Measurements from ENCODE around the gene ADAMTS15.

Gene ADAMTS15

DNA sequence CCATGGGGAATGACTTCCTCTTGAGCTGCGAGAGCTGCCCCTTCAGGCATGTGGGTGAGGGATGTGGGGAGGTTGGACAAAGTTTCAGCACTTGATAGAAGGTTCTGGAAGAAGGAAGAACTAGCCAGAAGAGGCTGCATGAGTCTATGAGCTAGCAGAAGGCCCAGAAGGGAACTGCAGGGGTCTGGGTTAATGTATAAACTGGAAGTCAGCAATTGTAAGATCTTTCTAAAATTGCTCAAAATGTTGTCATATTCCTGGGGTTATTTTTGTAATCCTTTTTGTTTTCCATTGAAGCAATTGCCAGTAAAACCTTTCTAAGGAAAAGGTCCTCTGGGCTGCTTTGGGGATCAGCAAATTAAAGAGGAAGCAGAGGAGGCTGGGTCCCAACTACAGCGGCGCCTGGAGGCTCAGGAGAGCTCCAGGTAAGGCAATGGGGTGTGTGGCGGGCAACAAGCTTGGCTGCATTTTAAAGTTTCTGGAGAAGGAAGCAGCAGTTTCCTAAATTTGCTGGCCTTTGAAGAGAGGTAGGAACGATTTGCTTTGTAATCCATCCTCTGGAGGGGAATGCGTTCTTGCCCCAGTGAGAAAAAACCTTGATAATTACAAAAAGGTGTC lies 29.2 kb downstream of the ADAMTS15 start (continued):
- TF ChIP-seq ZNF311 (tag by site-specific recombination; IDR thresholded peaks at IDR 0.05; ENCODE audit: borderline replicate concordance) (no peak), ZNF19 (tag by site-specific recombination; IDR thresholded peaks at IDR 0.05; ENCODE audit: low read depth) (no peak)
- TF ChIP-seq, protein P1, sequence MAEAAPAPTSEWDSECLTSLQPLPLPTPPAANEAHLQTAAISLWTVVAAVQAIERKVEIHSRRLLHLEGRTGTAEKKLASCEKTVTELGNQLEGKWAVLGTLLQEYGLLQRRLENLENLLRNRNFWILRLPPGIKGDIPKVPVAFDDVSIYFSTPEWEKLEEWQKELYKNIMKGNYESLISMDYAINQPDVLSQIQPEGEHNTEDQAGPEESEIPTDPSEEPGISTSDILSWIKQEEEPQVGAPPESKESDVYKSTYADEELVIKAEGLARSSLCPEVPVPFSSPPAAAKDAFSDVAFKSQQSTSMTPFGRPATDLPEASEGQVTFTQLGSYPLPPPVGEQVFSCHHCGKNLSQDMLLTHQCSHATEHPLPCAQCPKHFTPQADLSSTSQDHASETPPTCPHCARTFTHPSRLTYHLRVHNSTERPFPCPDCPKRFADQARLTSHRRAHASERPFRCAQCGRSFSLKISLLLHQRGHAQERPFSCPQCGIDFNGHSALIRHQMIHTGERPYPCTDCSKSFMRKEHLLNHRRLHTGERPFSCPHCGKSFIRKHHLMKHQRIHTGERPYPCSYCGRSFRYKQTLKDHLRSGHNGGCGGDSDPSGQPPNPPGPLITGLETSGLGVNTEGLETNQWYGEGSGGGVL (tag by site-specific recombination; IDR thresholded peaks at IDR 0.05) = no peak

DNA sequence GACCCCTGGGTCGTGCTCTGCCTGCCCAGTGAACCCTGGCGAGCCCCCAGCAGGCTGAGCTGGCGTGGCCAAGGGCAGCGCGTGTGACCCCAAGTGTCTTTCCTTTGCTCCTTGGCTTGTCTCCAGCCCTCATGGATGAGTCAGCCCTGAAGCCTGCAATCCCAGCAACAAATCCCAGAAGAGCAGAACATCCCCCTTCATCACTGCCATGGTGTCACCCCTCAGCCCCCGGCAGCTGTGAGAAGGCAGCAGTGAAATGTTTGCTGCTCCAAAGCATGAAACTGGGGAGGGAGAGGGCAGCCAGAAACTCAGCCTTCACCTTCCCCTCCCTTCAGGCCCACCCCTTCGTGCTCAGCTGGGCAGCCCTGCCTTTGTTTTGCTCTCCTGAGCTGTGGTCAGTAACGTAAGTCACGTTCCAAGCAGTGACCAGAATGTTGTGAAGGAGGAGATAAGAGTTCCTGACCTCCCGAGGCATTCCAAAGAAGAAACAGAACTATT lies 29.8 kb downstream of the ADAMTS15 start:
- TF ChIP-seq OSR2 (tag by site-specific recombination; IDR thresholded peaks at IDR 0.05) = no peak
- TF ChIP-seq, protein P2, sequence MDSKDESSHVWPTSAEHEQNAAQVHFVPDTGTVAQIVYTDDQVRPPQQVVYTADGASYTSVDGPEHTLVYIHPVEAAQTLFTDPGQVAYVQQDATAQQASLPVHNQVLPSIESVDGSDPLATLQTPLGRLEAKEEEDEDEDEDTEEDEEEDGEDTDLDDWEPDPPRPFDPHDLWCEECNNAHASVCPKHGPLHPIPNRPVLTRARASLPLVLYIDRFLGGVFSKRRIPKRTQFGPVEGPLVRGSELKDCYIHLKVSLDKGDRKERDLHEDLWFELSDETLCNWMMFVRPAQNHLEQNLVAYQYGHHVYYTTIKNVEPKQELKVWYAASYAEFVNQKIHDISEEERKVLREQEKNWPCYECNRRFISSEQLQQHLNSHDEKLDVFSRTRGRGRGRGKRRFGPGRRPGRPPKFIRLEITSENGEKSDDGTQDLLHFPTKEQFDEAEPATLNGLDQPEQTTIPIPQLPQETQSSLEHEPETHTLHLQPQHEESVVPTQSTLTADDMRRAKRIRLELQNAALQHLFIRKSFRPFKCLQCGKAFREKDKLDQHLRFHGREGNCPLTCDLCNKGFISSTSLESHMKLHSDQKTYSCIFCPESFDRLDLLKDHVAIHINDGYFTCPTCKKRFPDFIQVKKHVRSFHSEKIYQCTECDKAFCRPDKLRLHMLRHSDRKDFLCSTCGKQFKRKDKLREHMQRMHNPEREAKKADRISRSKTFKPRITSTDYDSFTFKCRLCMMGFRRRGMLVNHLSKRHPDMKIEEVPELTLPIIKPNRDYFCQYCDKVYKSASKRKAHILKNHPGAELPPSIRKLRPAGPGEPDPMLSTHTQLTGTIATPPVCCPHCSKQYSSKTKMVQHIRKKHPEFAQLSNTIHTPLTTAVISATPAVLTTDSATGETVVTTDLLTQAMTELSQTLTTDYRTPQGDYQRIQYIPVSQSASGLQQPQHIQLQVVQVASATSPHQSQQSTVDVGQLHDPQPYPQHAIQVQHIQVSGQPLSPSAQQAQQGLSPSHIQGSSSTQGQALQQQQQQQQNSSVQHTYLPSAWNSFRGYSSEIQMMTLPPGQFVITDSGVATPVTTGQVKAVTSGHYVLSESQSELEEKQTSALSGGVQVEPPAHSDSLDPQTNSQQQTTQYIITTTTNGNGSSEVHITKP (tag by site-specific recombination; IDR thresholded peaks at IDR 0.05) = peak; percentile 51
- POLR2A ChIA-PET = interaction anchor here (0.6 to 2.8 kb wide), 2 partner anchors 30 to 347 kb away, joined by 3 to 9 read pairs; partner anchors contain the start of gene ADAMTS15
- no peaks in the 10 kb centered on the region for H3K36me3 ChIP-seq (ENCODE audit: control insufficient read depth in 2 of 2, insufficient read depth in 1 of 2, low read length in 2 of 2)
- no peak overlapping the region for H3K4me3 ChIP-seq (ENCODE audit: low read depth, low read length)
- no peaks in the 10 kb centered on the region for H3K9me3 ChIP-seq (ENCODE audit: control insufficient read depth, insufficient read depth, low read depth, low read length)
- H3K4me1 ChIP-seq (ENCODE audit: control insufficient read depth, insufficient read depth, low read length) = no peaks in the 10 kb centered on the region
- CTCF ChIA-PET = interaction anchor here (2.5 kb wide), 1 partner anchor 384 kb away, joined by 10 read pairs; no protein-coding TSS in a partner anchor
- H3K27ac ChIP-seq (ENCODE audit: extremely low read depth, low read depth, low read length) = no peak overlapping the region

DNA sequence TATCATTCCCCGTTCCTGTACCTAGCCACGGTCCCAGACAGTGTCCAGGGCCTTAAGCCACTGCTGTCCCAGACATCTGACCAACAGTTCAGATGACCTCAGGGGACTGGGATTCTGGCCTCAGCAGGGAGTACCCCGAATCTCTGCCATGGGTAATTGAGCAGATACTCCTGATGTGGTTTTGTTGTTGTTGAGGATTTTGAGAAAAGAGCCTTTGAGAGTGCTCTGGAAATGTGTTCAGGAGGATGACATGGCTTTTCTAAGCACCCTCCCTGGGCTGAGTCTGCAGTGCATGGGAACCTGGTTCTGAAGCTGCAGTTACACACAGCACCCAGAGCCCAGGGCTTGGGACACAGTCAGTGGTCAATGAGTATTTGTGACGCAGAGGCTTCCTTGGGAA lies 30.4 kb downstream of the ADAMTS15 start:
- no peak for TF ChIP-seq ZNF274 (IDR thresholded peaks at IDR 0.05; ENCODE audit: low read length)
- TF ChIP-seq ZNF274 (tag by site-specific recombination; IDR thresholded peaks at IDR 0.05; ENCODE audit: borderline replicate concordance) = no peak
- TF ChIP-seq, protein P3, sequence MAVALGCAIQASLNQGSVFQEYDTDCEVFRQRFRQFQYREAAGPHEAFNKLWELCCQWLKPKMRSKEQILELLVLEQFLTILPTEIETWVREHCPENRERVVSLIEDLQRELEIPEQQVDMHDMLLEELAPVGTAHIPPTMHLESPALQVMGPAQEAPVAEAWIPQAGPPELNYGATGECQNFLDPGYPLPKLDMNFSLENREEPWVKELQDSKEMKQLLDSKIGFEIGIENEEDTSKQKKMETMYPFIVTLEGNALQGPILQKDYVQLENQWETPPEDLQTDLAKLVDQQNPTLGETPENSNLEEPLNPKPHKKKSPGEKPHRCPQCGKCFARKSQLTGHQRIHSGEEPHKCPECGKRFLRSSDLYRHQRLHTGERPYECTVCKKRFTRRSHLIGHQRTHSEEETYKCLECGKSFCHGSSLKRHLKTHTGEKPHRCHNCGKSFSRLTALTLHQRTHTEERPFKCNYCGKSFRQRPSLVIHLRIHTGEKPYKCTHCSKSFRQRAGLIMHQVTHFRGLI (tag by site-specific recombination; IDR thresholded peaks at IDR 0.05) = no peak
- TF ChIP-seq ZNF221 (tag by site-specific recombination; IDR thresholded peaks at IDR 0.05; ENCODE audit: borderline replicate concordance) = no peak
- TF ChIP-seq ZNF184 (tag by site-specific recombination; IDR thresholded peaks at IDR 0.05) = no peak
- TF ChIP-seq ZNF629 (tag by site-specific recombination; IDR thresholded peaks at IDR 0.05) = no peak
- no peak for TF ChIP-seq ZNF514 (tag by site-specific recombination; IDR thresholded peaks at IDR 0.05)
- TF ChIP-seq ZNF626 (tag by site-specific recombination; IDR thresholded peaks at IDR 0.05) = no peak
- TF ChIP-seq ZNF529 (tag by site-specific recombination; IDR thresholded peaks at IDR 0.05; ENCODE audit: insufficient replicate concordance) = no peak
- no peak for TF ChIP-seq ZNF555 (tag by site-specific recombination; conservative IDR thresholded peaks at IDR 0.05)
- no peaks in the 10 kb centered on the region for H3K4me1 ChIP-seq (ENCODE audit: control insufficient read depth, insufficient read depth, low read length)
- no peak overlapping the region for H3K4me3 ChIP-seq (ENCODE audit: low read depth, low read length)
- CTCF ChIA-PET = no interaction called here
- no peaks in the 10 kb centered on the region for H3K36me3 ChIP-seq (ENCODE audit: control insufficient read depth in 2 of 2, insufficient read depth in 1 of 2, low read length in 2 of 2)
- no peaks in the 10 kb centered on the region for H3K9me3 ChIP-seq (ENCODE audit: control insufficient read depth, insufficient read depth, low read depth, low read length)
- POLR2A ChIA-PET = no interaction called here
- H3K27ac ChIP-seq (ENCODE audit: extremely low read depth, low read depth, low read length) = no peak overlapping the region

Data from HEK293 (cell line).